ENCODE data around the gene LHFPL3.

The LHFPL3 gene

DNA sequence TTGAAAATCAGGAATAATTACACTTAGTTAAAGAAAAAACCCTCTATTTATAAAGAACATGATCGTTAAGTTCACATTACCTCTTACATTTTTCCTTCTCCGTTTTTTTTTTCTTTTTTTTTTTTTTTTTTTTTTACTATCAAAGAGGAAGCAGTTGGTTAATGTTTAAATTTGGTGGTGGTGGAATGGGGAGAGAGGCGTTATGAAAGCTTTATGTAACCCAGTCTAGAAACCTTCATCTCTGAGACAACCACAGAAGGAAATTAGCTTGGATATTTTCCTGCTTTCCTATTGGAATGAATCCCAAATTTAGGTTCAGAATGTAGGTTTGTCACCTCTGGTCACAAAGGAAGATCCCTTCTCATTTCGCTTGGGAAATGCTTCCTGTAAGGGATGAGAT is 31.5 kb upstream of the LHFPL3 start:
- Mint-ChIP-seq H3K27ac (no peak overlapping the region), H3K4me1 (no peaks in the 10 kb centered on the region), H3K9me3 (peaks cover 4% of the 10 kb centered on the region), H3K4me3 (no peak overlapping the region), H3K36me3 (ENCODE audit: low read depth) (no peaks in the 10 kb centered on the region), H3K27me3 (ENCODE audit: low read depth, poor library complexity) (peaks cover 3% of the 10 kb centered on the region)
- TF ChIP-seq, protein P1, sequence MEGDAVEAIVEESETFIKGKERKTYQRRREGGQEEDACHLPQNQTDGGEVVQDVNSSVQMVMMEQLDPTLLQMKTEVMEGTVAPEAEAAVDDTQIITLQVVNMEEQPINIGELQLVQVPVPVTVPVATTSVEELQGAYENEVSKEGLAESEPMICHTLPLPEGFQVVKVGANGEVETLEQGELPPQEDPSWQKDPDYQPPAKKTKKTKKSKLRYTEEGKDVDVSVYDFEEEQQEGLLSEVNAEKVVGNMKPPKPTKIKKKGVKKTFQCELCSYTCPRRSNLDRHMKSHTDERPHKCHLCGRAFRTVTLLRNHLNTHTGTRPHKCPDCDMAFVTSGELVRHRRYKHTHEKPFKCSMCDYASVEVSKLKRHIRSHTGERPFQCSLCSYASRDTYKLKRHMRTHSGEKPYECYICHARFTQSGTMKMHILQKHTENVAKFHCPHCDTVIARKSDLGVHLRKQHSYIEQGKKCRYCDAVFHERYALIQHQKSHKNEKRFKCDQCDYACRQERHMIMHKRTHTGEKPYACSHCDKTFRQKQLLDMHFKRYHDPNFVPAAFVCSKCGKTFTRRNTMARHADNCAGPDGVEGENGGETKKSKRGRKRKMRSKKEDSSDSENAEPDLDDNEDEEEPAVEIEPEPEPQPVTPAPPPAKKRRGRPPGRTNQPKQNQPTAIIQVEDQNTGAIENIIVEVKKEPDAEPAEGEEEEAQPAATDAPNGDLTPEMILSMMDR (IDR thresholded peaks at IDR 0.05): no peak
- DNase-seq: no peak

DNA sequence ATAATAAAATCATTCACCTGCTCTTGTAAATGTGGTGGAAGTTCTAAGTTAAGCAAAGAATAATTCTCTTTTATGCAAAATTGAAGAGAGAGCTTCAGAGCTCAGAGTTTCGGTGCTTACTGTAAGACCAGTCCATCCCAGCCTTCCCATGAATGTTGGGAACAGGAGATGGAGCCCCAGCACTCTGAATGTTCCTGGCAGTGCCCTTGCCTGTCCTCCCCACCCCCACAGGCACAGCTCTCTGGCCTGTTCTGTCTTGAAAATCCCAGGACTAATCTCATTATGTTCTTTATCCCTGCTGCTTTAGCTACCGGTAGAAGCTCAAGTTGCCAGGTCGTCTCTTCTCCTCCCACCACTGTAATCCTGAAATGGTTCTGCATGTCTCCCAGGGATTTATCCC is 29.1 kb upstream of the LHFPL3 start:
- Mint-ChIP-seq H3K4me3 (no peak overlapping the region), H3K4me1 (no peaks in the 10 kb centered on the region), H3K9me3 (peaks cover 4% of the 10 kb centered on the region), H3K27ac (no peak overlapping the region), H3K27me3 (ENCODE audit: low read depth, poor library complexity) (peaks cover 4% of the 10 kb centered on the region), H3K36me3 (ENCODE audit: low read depth) (no peaks in the 10 kb centered on the region)
- TF ChIP-seq, protein P1 (IDR thresholded peaks at IDR 0.05): no peak
- DNase-seq: no peak

DNA sequence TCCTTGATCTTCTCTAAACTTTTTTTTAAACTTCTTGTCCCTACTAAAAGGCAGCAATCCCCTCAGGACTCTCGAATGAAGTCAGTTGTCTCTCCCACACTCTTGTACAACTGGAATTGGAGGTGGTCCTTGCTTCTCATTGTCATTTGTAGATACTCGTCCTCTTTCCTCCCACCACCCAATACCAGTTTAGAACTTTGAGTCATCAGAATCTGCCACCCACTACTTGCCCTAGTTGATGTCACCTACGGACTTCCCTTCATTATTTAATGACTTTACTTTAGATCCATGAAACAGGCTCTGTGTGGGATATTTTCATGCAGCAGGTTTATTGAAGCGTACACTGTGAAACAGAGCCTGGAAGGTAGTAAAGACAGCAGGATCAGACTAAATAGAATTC is 28.6 kb upstream of the LHFPL3 start:
- Mint-ChIP-seq H3K4me3 (no peak overlapping the region), H3K9me3 (peaks cover 4% of the 10 kb centered on the region), H3K27ac (no peak overlapping the region), H3K36me3 (ENCODE audit: low read depth) (no peaks in the 10 kb centered on the region), H3K27me3 (ENCODE audit: low read depth, poor library complexity) (peaks cover 9% of the 10 kb centered on the region), H3K4me1 (no peaks in the 10 kb centered on the region)
- no peak for DNase-seq
- TF ChIP-seq, protein P1 (IDR thresholded peaks at IDR 0.05): no peak

DNA sequence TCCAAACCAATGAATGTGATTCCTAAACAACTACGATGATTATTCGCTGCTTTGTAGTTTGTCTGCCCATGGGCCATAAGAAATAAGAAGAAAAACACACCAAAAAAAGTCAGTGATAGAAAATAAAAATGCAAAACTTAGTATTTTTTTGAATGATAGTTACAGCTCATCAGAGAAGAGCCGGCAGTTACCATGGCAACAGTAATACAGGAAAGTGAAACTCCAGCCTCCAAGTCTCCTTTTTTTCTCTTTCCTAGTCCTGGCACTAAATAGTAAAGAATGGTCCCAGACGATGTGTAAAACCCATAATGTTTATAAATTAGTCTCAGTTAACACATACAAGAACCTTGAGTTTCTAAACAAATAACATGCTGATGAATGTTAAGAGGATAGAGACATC is 21.6 kb upstream of the LHFPL3 start:
- peaks cover 11% of the 10 kb centered on the region for H3K27me3 Mint-ChIP-seq (ENCODE audit: low read depth, poor library complexity)
- no peaks in the 10 kb centered on the region for H3K36me3 Mint-ChIP-seq (ENCODE audit: low read depth)
- no peak overlapping the region for H3K27ac Mint-ChIP-seq
- TF ChIP-seq, protein P1 (IDR thresholded peaks at IDR 0.05): no peak
- no peak for DNase-seq
- H3K4me1 Mint-ChIP-seq: no peaks in the 10 kb centered on the region
- peaks cover under 1% of the 10 kb centered on the region for H3K9me3 Mint-ChIP-seq
- H3K4me3 Mint-ChIP-seq: no peak overlapping the region

DNA sequence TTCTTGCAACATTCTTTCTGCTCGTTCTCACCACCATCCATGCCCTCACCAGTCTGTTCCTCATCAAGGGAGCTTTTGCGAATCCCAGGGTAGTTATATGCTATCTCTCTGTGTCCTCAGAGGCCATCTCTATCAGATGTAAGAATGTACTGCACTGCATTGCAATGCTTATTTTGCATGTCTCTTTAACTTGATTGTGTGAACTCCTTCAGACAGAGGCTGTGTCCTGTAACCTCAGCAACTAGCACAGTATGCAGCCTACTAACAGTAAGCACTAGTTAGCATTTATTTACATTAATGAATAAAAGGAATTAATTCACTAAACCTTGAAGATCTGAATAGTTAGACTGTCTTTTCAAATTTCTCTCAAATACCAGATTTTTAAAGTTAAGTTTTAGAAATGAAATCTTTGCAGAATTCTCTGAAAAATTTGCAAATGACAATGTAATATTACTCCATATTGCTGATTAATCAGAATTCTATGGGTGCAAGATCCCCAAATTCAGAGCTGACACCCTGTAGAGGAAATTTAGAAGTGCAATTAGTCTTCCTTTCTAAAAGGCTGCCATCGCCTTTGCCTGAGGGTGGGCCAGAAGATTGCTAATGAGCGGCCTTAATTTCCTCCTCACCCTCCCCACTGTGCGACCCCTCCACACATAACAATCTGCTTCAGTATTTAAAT is 10.3 kb upstream of the LHFPL3 start:
- no peaks in the 10 kb centered on the region for H3K4me1 Mint-ChIP-seq
- no peak overlapping the region for H3K27ac Mint-ChIP-seq
- H3K27me3 Mint-ChIP-seq (ENCODE audit: low read depth, poor library complexity): peaks cover 20% of the 10 kb centered on the region
- peaks cover 33% of the 10 kb centered on the region for H3K9me3 Mint-ChIP-seq
- TF ChIP-seq, protein P1 (IDR thresholded peaks at IDR 0.05): no peak
- H3K36me3 Mint-ChIP-seq (ENCODE audit: low read depth): no peaks in the 10 kb centered on the region
- H3K4me3 Mint-ChIP-seq: no peak overlapping the region
- DNase-seq: no peak

DNA sequence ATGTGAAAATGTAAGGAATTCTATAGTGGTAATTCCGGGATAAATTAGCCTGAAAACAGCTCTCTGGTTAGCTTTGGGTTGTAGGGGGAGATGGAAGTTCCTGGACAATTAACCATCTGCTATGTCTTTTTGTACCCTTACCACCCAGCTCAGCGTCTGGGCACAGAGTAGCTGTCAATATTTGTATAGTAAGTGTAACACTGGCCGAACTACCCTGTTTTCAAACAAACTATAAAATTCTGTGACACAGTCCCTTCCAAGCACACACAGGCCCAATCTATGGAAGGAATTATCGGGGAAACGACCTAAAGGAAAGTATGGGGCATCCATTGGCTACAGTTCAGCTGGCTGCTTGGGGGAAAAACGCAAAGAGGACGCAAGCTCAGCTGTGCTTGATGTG is 869 bp upstream of the LHFPL3 start:
- no peaks in the 10 kb centered on the region for H3K9me3 Mint-ChIP-seq
- TF ChIP-seq, protein P1 (IDR thresholded peaks at IDR 0.05): no peak
- peaks cover 95% of the 10 kb centered on the region for H3K27me3 Mint-ChIP-seq (ENCODE audit: low read depth, poor library complexity)
- peak overlapping the region; percentile 58 for H3K4me3 Mint-ChIP-seq
- H3K27ac Mint-ChIP-seq: no peak overlapping the region
- no peaks in the 10 kb centered on the region for H3K36me3 Mint-ChIP-seq (ENCODE audit: low read depth)
- DNase-seq: no peak
- peaks cover 6% of the 10 kb centered on the region for H3K4me1 Mint-ChIP-seq
